OCI-LY7 (cell line): ENCODE data around the gene PRR15L. TPM values are rescaled to one million over a fixed set of nuclear protein-coding genes. Genes with fewer than 3 reads are reported as not detected.

Experiments used
- BruUV-seq: library from RNA; stranded (reverse); fragments of 400-500 nt; replicated peaks from 2 replicates; lab custom pipeline; 2021; lab: Mats Ljungman, UMichigan
- CTCF ChIA-PET: fragments of 300-600 bp; sonication (Branson Sonifier 250); formaldehyde crosslinking; loops from one replicate; lab custom pipeline; 2022; ENCODE audit warnings: antibody characterized with exemption; ENCODE audit not compliant: unreplicated experiment; lab: Charles Lee
- POLR2A ChIA-PET: fragments of 300-600 bp; sonication (Branson Sonifier 250); formaldehyde crosslinking; loops from one replicate; lab custom pipeline; 2022; ENCODE audit warnings: antibody characterized with exemption; lab: Charles Lee
- DNase-seq: peaks from one replicate; pipeline ENCODE4 v3.0.0-alpha.2; 2015; ENCODE audit warnings: low spot score
- H2AFZ ChIP-seq: fragments of 200-600 bp; sonication (generic), shearing (Covaris generic); 2 replicates; pipeline ENCODE4 v1.6.1; 2014; ENCODE audit warnings: mild to moderate bottlenecking, antibody characterized with exemption, low read length, moderate library complexity
- H3K27ac ChIP-seq: fragments of 200-600 bp; sonication (generic); 2 replicates; pipeline ENCODE4 v1.5.1; 2014; ENCODE audit warnings: mixed run types, low read depth, mild to moderate bottlenecking, moderate library complexity, low read length, inconsistent platforms; ENCODE audit not compliant: poor library complexity, severe bottlenecking
- H3K36me3 ChIP-seq: fragments of 200-600 bp; sonication (generic); 2 replicates; pipeline ENCODE4 v1.6.1; 2014; ENCODE audit warnings: mild to moderate bottlenecking, antibody characterized with exemption, low read length, moderate library complexity, mixed read lengths; ENCODE audit not compliant: insufficient read depth
- H3K4me1 ChIP-seq: fragments of 200-600 bp; sonication (generic); 2 replicates; pipeline ENCODE4 v1.5.1; 2014; ENCODE audit warnings: mild to moderate bottlenecking, low read length; ENCODE audit not compliant: insufficient read depth, poor library complexity, severe bottlenecking
- H3K4me2 ChIP-seq: fragments of 200-600 bp; sonication (generic); 2 replicates; pipeline ENCODE4 v1.6.1; 2014; ENCODE audit warnings: mild to moderate bottlenecking, low read length
- H3K4me3 ChIP-seq: fragments of 200-600 bp; sonication (generic); 2 replicates; pipeline ENCODE4 v1.5.1; 2014; ENCODE audit warnings: mild to moderate bottlenecking, low read depth, low read length; ENCODE audit not compliant: poor library complexity, severe bottlenecking
- H3K79me2 ChIP-seq: fragments of 200-600 bp; sonication (generic); 2 replicates; pipeline ENCODE4 v1.6.1; 2016; ENCODE audit warnings: low read depth, mild to moderate bottlenecking, low read length, moderate library complexity, mixed read lengths; ENCODE audit not compliant: insufficient read depth
- H3K9me2 ChIP-seq: fragments of 200-600 bp; sonication (generic); 2 replicates; pipeline ENCODE4 v1.6.1; 2016; ENCODE audit warnings: mild to moderate bottlenecking, low read length, mixed read lengths; ENCODE audit not compliant: insufficient read depth
- H3K9me3 ChIP-seq: fragments of 200-600 bp; sonication (generic); 2 replicates; pipeline ENCODE4 v1.6.1; 2014; ENCODE audit warnings: mild to moderate bottlenecking, mixed run types, low read length, mixed read lengths
- H4K20me1 ChIP-seq: fragments of 200-600 bp; sonication (generic); 2 replicates; pipeline ENCODE4 v1.6.1; 2014; ENCODE audit warnings: mild to moderate bottlenecking, antibody characterized with exemption, low read length, moderate library complexity, mixed read lengths; ENCODE audit not compliant: insufficient read depth
- CTCF ChIP-seq: fragments of 200-600 bp; sonication (generic); conservative IDR thresholded peaks from 2 replicates; pipeline ENCODE4 v1.5.1; 2014; ENCODE audit warnings: mild to moderate bottlenecking, antibody characterized with exemption, low read length, moderate library complexity, mixed read lengths
- EZH2phosphoT487 ChIP-seq: fragments of 200-600 bp; sonication (generic); IDR thresholded peaks from 2 replicates; pipeline ENCODE4 v1.6.1; 2018; ENCODE audit warnings: low read depth, borderline replicate concordance, mild to moderate bottlenecking, mixed run types, antibody characterized with exemption, low read length, moderate library complexity, mixed read lengths
- intact Hi-C: fragments of 100-400 bp; cut with micrococcal nuclease; formaldehyde crosslinking; loops from one replicate; pipeline ENCODE4 v1.10.0; 2022; ENCODE audit not compliant: unreplicated experiment
- total RNA-seq, 2 experiments: library from RNA; depleted of rRNA in 1 of 2; stranded (reverse); fragments of >200 nt in 1 of 2; shearing (Covaris generic) in 1 of 2; gene quantifications; 2 replicates each; pipeline ENCODE4 v1.2.3, GENCODE V29; 2014 to 2022

The PRR15L gene
- total RNA-seq, 2 experiments from 2014 or later = not detected

GRCh38 chr17:47975823-47976205, 18.1 kb upstream of the PRR15L start:
- Histone ChIP-seq H3K27ac (no peak overlapping the region), H3K4me2 (no peak overlapping the region), H2AFZ (no peak overlapping the region), H4K20me1 (no peaks in the 10 kb centered on the region), H3K9me2 (no peaks in the 10 kb centered on the region), H3K4me3 (no peak overlapping the region), H3K9me3 (no peaks in the 10 kb centered on the region), H3K36me3 (peaks cover 78% of the 10 kb centered on the region), H3K4me1 (peaks cover 14% of the 10 kb centered on the region), H3K79me2 (peaks cover 18% of the 10 kb centered on the region; the same call in 1 of the 2 replicates)
- no TSS peak for BruUV-seq
- CTCF ChIA-PET = no interaction called here
- DNase-seq = no peak
- TF ChIP-seq EZH2phosphoT487 (no peak), CTCF (no peak)
- intact Hi-C loops = no loop called here
- POLR2A ChIA-PET = no interaction called here

- peaks cover 18% of the 10 kb centered on the region; the same call in 1 of the 2 replicates for H3K79me2 ChIP-seq
- no peak overlapping the region for H3K4me3 ChIP-seq
- DNase-seq = no peak
- H3K4me2 ChIP-seq = no peak overlapping the region
- BruUV-seq = no TSS peak
- TF ChIP-seq EZH2phosphoT487 (no peak), CTCF (peak; percentile 54)
- intact Hi-C loops = no loop called here
- ChIA-PET CTCF (no interaction called here), POLR2A (no interaction called here)
- peaks cover 73% of the 10 kb centered on the region for H3K36me3 ChIP-seq
- H3K9me3 ChIP-seq = no peaks in the 10 kb centered on the region
- H3K9me2 ChIP-seq = no peaks in the 10 kb centered on the region
- peaks cover 16% of the 10 kb centered on the region for H3K4me1 ChIP-seq
- no peak overlapping the region for H3K27ac ChIP-seq
- no peaks in the 10 kb centered on the region for H4K20me1 ChIP-seq
- no peak overlapping the region for H2AFZ ChIP-seq
Observed at GRCh38 chr17:47975189-47975822, 17.6 kb upstream of the PRR15L start.

DNA sequence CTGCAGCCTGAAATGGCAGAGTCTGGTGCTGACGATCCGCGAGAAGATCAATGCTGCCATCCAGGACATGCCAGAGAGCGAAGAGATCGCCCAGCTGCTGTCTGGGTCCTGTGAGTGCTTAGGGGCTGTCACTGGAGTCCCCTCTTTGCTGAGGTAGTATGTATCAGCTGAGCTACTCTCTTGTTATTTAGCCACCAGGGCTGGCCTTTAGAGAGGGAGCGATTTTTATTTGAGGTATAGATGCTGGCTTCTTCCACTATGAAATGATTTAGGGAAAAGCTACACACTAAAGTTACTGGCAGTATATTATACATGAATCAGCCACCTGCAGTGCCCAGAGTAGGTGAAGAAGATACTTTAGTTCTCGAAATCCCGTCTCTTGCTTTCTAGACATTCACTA, 15.9 kb upstream of the PRR15L start:
- no peaks in the 10 kb centered on the region for H4K20me1 ChIP-seq
- BruUV-seq = no TSS peak
- no peak overlapping the region for H3K4me2 ChIP-seq
- TF ChIP-seq CTCF = no peak
- TF ChIP-seq EZH2phosphoT487 = no peak
- H3K27ac ChIP-seq = no peak overlapping the region
- POLR2A ChIA-PET = interaction anchor here (0.5 kb wide), 1 partner anchor 1286 kb away, joined by 5 read pairs; no protein-coding TSS in a partner anchor
- H3K79me2 ChIP-seq = peaks cover 18% of the 10 kb centered on the region; the same call in 1 of the 2 replicates
- no peaks in the 10 kb centered on the region for H3K9me3 ChIP-seq
- peaks cover 56% of the 10 kb centered on the region for H3K36me3 ChIP-seq
- H3K4me1 ChIP-seq = peaks cover 20% of the 10 kb centered on the region
- H3K4me3 ChIP-seq = no peak overlapping the region
- DNase-seq = no peak
- no peak overlapping the region for H2AFZ ChIP-seq
- no peaks in the 10 kb centered on the region for H3K9me2 ChIP-seq
- CTCF ChIA-PET = no interaction called here
- intact Hi-C loops = loop anchor here (5.0 kb wide), 1 partner anchor 131 kb away; the partner anchor contains the start of gene SCRN2
